Liver (tissue), 9 donors: ENCODE results near the gene CCDC141. TPM values are rescaled to one million over a fixed set of nuclear protein-coding genes. Genes with fewer than 3 reads are reported as not detected.

Experiments used
- DNase-seq: peaks from one replicate; pipeline ENCODE4 v3.0.0-alpha.2; 2017; ENCODE audit warnings: low spot score
- H3K27ac ChIP-seq, 2 donors: one replicate each; pipeline ENCODE4 v1.7.0; 2013; ENCODE audit warnings: inconsistent platforms in 2 of 2, low read length in 2 of 2, control low read depth in 1 of 2, low read depth in 1 of 2, mild to moderate bottlenecking in 1 of 2
- H3K27me3 ChIP-seq, 4 donors: one replicate each; pipeline versions ENCODE4 v1.6.1 to v1.7.0; 2013; ENCODE audit warnings: low read length in 3 of 4, inconsistent platforms in 1 of 4, mild to moderate bottlenecking in 1 of 4, moderate library complexity in 1 of 4; ENCODE audit not compliant: control insufficient read depth in 4 of 4, insufficient read depth in 4 of 4
- H3K36me3 ChIP-seq, 4 donors: one replicate each; pipeline versions ENCODE4 v1.6.1 to v1.7.0; 2013; ENCODE audit warnings: low read length in 3 of 4, mild to moderate bottlenecking in 3 of 4, low read depth in 1 of 4, moderate library complexity in 1 of 4; ENCODE audit not compliant: control insufficient read depth in 4 of 4, insufficient read depth in 3 of 4
- H3K4me1 ChIP-seq, 4 donors: one replicate each; pipeline versions ENCODE4 v1.6.1 to v1.7.0; 2013; ENCODE audit warnings: low read length in 3 of 4, mild to moderate bottlenecking in 3 of 4, moderate library complexity in 1 of 4; ENCODE audit not compliant: control insufficient read depth in 4 of 4, insufficient read depth in 4 of 4
- H3K4me3 ChIP-seq, 3 donors: one replicate each; pipeline versions ENCODE4 v1.6.1 to v1.7.0; 2013; ENCODE audit warnings: low read length in 3 of 3, control low read depth in 1 of 3, low read depth in 1 of 3, mild to moderate bottlenecking in 1 of 3
- H3K9ac ChIP-seq, 2 donors: one replicate each; pipeline ENCODE4 v1.7.0; 2013; ENCODE audit warnings: low read length in 2 of 2, mild to moderate bottlenecking in 2 of 2, moderate library complexity in 2 of 2, control low read depth in 1 of 2, low read depth in 1 of 2
- H3K9me3 ChIP-seq, 4 donors: one replicate each; pipeline versions ENCODE4 v1.6.1 to v1.7.0; 2013; ENCODE audit warnings: low read length in 3 of 4; ENCODE audit not compliant: control insufficient read depth in 4 of 4
- EGR1 ChIP-seq, 2 donors: IDR thresholded peaks; 2 replicates each; pipeline ENCODE4 v1.6.1; 2016 to 2018; ENCODE audit warnings: antibody characterized with exemption in 2 of 2, low read depth in 2 of 2
- FOXA1 ChIP-seq: IDR thresholded peaks from 2 replicates; pipeline ENCODE4 v1.6.1; 2016; ENCODE audit warnings: antibody characterized with exemption
- FOXA2 ChIP-seq: IDR thresholded peaks from 2 replicates; pipeline ENCODE4 v1.6.1; 2016; ENCODE audit warnings: antibody characterized with exemption
- HNF4A ChIP-seq, 2 donors: conservative IDR thresholded peaks; 2 replicates each; pipeline ENCODE4 v1.6.1; 2016; ENCODE audit warnings: antibody characterized with exemption in 2 of 2, mild to moderate bottlenecking in 2 of 2
- HNF4G ChIP-seq: IDR thresholded peaks from 2 replicates; pipeline ENCODE4 v1.6.1; 2016; ENCODE audit warnings: antibody characterized with exemption
- RAD21 ChIP-seq, 2 donors: IDR thresholded peaks; 2 replicates each; pipeline ENCODE4 v1.6.1; 2016; ENCODE audit warnings: antibody characterized with exemption in 2 of 2, mild to moderate bottlenecking in 2 of 2
- RXRA ChIP-seq, 2 donors: IDR thresholded peaks; 2 replicates each; pipeline ENCODE4 v1.6.1; 2017 to 2018; ENCODE audit warnings: antibody characterized with exemption in 2 of 2, mild to moderate bottlenecking in 1 of 2
- SP1 ChIP-seq: IDR thresholded peaks from 2 replicates; pipeline ENCODE4 v1.6.1; 2018; ENCODE audit warnings: antibody characterized with exemption, mild to moderate bottlenecking
- TAF1 ChIP-seq: conservative IDR thresholded peaks from 2 replicates; pipeline ENCODE4 v1.6.1; 2016; ENCODE audit warnings: antibody characterized with exemption, mild to moderate bottlenecking
- YY1 ChIP-seq: IDR thresholded peaks from 2 replicates; pipeline ENCODE4 v1.6.1; 2016; ENCODE audit warnings: antibody characterized with exemption, mild to moderate bottlenecking
- WGBS: extraction: QIAGEN DNeasy Blood & Tissue Kit; methylation state at CpG from one replicate; pipeline ENCODE4 v1.1.7; 2013; 5-methylcytosine and 5-hydroxymethylcytosine counted together
- polyA plus RNA-seq, 2 donors: library from polyadenylated mRNA; stranded (reverse) in 1 of 2; unstranded in 1 of 2; fragments of 200-250 nt in 1 of 2; fragments of >200 nt in 1 of 2; fragmentation: Nextera tagmentation in 1 of 2; extraction: Ambion mirVana in 1 of 2; gene quantifications; one replicate each; pipeline versions ENCODE4 v1.2.1 to v1.2.3, GENCODE V29; 2013 to 2015
- total RNA-seq, 2 donors: library from RNA; depleted of rRNA; stranded (reverse); fragments of >200 nt; gene quantifications; one replicate each; pipeline ENCODE4 v1.2.3, GENCODE V29; 2014
- TF ChIP-seq, protein P1 (sequence below): IDR thresholded peaks from 2 replicates; pipeline ENCODE4 v1.6.1; 2016; ENCODE audit warnings: antibody characterized with exemption, mild to moderate bottlenecking
- TF ChIP-seq, protein P2 (sequence below): IDR thresholded peaks from 2 replicates; pipeline ENCODE4 v1.6.1; 2016; ENCODE audit warnings: antibody characterized with exemption
- TF ChIP-seq, protein P3 (sequence below): IDR thresholded peaks from 2 replicates; pipeline ENCODE4 v1.6.1; 2016; ENCODE audit warnings: antibody characterized with exemption
- TF ChIP-seq, protein P4 (sequence below): IDR thresholded peaks from 2 replicates; pipeline ENCODE4 v1.6.1; 2016; ENCODE audit warnings: antibody characterized with exemption
- TF ChIP-seq, protein P5 (sequence below): fragments of 150-350 bp; IDR thresholded peaks from 2 replicates; pipeline ENCODE4 v1.5.1; 2017; ENCODE audit warnings: improper control_type of control experiment, low read depth, low read length; ENCODE audit not compliant: missing input control
- donor health status: healthy.
- donor health status: healthy.
- donor health status: healthy.
- donor health status: healthy.
- donor health status: healthy.

The CCDC141 gene
- total and polyA plus RNA-seq, 4 donors = 0.05 to 1.0 (median 0.39) TPM

DNA sequence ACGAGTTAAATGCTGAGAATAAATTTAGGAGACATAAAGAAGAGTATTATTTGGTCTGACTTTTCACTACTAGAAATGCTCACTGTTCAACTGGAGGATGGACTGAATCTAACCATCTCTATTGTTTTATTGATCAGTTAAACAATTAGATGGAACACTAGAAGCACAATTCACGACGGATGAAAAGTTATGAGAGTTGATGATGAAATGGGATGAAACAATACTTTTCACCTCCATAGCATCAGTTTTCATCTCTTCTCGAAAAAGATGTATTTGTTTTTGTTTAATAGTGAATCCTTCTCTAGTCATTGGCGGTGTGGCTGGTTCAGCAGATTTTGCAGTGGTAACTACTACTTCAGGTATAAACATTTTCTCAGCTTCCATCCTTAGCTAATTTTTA lies 262.0 kb downstream of the CCDC141 start:
- no peak overlapping the region for H3K4me3 ChIP-seq
- no peaks in the 10 kb centered on the region for H3K9me3 ChIP-seq
- no peaks in the 10 kb centered on the region for H3K36me3 ChIP-seq
- H3K27ac ChIP-seq = no peak overlapping the region
- H3K9ac ChIP-seq = no peak overlapping the region
- TF ChIP-seq RAD21 (IDR thresholded peaks at IDR 0.05) = no peak
- no peak for TF ChIP-seq RXRA (IDR thresholded peaks at IDR 0.05)
- TF ChIP-seq HNF4G = no peak
- TF ChIP-seq, protein P1, sequence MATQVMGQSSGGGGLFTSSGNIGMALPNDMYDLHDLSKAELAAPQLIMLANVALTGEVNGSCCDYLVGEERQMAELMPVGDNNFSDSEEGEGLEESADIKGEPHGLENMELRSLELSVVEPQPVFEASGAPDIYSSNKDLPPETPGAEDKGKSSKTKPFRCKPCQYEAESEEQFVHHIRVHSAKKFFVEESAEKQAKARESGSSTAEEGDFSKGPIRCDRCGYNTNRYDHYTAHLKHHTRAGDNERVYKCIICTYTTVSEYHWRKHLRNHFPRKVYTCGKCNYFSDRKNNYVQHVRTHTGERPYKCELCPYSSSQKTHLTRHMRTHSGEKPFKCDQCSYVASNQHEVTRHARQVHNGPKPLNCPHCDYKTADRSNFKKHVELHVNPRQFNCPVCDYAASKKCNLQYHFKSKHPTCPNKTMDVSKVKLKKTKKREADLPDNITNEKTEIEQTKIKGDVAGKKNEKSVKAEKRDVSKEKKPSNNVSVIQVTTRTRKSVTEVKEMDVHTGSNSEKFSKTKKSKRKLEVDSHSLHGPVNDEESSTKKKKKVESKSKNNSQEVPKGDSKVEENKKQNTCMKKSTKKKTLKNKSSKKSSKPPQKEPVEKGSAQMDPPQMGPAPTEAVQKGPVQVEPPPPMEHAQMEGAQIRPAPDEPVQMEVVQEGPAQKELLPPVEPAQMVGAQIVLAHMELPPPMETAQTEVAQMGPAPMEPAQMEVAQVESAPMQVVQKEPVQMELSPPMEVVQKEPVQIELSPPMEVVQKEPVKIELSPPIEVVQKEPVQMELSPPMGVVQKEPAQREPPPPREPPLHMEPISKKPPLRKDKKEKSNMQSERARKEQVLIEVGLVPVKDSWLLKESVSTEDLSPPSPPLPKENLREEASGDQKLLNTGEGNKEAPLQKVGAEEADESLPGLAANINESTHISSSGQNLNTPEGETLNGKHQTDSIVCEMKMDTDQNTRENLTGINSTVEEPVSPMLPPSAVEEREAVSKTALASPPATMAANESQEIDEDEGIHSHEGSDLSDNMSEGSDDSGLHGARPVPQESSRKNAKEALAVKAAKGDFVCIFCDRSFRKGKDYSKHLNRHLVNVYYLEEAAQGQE = no peak
- no peak for TF ChIP-seq EGR1 (IDR thresholded peaks at IDR 0.05; ENCODE audit: low read depth in 2 of 2)
- TF ChIP-seq, protein P2, sequence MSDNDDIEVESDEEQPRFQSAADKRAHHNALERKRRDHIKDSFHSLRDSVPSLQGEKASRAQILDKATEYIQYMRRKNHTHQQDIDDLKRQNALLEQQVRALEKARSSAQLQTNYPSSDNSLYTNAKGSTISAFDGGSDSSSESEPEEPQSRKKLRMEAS = no peak
- TF ChIP-seq, protein P3, sequence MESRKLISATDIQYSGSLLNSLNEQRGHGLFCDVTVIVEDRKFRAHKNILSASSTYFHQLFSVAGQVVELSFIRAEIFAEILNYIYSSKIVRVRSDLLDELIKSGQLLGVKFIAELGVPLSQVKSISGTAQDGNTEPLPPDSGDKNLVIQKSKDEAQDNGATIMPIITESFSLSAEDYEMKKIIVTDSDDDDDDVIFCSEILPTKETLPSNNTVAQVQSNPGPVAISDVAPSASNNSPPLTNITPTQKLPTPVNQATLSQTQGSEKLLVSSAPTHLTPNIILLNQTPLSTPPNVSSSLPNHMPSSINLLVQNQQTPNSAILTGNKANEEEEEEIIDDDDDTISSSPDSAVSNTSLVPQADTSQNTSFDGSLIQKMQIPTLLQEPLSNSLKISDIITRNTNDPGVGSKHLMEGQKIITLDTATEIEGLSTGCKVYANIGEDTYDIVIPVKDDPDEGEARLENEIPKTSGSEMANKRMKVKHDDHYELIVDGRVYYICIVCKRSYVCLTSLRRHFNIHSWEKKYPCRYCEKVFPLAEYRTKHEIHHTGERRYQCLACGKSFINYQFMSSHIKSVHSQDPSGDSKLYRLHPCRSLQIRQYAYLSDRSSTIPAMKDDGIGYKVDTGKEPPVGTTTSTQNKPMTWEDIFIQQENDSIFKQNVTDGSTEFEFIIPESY = no peak
- TF ChIP-seq, protein P4, sequence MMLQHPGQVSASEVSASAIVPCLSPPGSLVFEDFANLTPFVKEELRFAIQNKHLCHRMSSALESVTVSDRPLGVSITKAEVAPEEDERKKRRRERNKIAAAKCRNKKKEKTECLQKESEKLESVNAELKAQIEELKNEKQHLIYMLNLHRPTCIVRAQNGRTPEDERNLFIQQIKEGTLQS = no peak
- TF ChIP-seq SP1 = no peak
- 79% methylated on average over 5 of the region's 5 CpGs for WGBS
- no peaks in the 10 kb centered on the region for H3K4me1 ChIP-seq
- no peak for DNase-seq
- H3K27me3 ChIP-seq = no peaks in the 10 kb centered on the region

DNA sequence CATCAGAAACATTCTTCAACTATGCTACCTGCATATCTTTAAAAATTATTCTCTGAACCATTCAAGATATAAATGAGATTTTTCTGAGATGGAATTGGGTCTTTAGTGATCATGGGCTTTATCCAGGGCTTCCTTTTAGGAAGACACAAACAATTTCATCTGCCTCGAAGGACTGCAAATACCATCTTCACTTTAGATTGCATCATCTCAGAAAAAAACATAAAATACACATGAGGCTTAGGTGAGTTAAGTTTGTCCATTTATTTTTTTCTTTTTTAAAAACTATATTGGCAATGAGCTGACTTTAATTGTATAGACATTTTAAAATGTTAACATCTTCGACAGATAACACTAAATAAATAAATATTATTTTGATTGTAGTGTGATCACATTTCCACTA lies 262.8 kb downstream of the CCDC141 start:
- no peaks in the 10 kb centered on the region for H3K36me3 ChIP-seq
- no peaks in the 10 kb centered on the region for H3K4me1 ChIP-seq
- no peak overlapping the region for H3K27ac ChIP-seq
- 55% methylated on average over 2 of the region's 2 CpGs for WGBS
- H3K4me3 ChIP-seq = no peak overlapping the region
- no peaks in the 10 kb centered on the region for H3K9me3 ChIP-seq
- no peak for DNase-seq
- no peaks in the 10 kb centered on the region for H3K27me3 ChIP-seq
- H3K9ac ChIP-seq = no peak overlapping the region
- TF ChIP-seq TAF1 (no peak), HNF4A (conservative IDR thresholded peaks at IDR 0.05) (no peak), RXRA (IDR thresholded peaks at IDR 0.05) (no peak), EGR1 (IDR thresholded peaks at IDR 0.05; ENCODE audit: low read depth in 2 of 2) (no peak), SP1 (no peak), FOXA2 (no peak), YY1 (no peak), FOXA1 (no peak), HNF4G (no peak)
- TF ChIP-seq, protein P5, sequence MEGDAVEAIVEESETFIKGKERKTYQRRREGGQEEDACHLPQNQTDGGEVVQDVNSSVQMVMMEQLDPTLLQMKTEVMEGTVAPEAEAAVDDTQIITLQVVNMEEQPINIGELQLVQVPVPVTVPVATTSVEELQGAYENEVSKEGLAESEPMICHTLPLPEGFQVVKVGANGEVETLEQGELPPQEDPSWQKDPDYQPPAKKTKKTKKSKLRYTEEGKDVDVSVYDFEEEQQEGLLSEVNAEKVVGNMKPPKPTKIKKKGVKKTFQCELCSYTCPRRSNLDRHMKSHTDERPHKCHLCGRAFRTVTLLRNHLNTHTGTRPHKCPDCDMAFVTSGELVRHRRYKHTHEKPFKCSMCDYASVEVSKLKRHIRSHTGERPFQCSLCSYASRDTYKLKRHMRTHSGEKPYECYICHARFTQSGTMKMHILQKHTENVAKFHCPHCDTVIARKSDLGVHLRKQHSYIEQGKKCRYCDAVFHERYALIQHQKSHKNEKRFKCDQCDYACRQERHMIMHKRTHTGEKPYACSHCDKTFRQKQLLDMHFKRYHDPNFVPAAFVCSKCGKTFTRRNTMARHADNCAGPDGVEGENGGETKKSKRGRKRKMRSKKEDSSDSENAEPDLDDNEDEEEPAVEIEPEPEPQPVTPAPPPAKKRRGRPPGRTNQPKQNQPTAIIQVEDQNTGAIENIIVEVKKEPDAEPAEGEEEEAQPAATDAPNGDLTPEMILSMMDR = no peak
- TF ChIP-seq, protein P3 = no peak
- TF ChIP-seq, protein P1 = no peak
- TF ChIP-seq, protein P2 = no peak
- TF ChIP-seq, protein P4 = no peak
